ENCODE measurements around the gene SLAIN2. TPM values are rescaled to one million over a fixed set of nuclear protein-coding genes. Genes with fewer than 3 reads are reported as not detected.

SLAIN2 gene
- total RNA-seq, 1 experiment from 2014 or later, result 35.8 TPM

DNA sequence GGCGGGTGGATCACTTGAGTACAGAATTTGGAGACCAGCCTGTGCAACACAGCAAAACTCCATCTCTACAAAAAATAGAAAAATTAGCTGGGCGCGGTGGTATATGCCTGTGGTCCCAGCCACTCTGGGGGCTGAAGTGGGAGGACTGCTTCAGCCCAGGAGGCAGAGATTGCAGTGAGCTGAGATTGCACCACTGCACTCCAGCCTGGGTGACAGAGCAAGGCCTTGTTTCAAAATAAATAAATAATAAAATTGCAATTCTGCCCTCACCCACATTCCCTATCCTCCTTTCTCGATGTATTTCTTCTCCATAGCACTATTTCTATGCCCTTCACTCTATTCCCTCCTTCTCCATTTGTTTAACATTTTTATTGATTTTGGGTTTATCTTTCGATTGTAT, 8.7 kb upstream of the SLAIN2 start:
- Mint-ChIP-seq H3K4me1 (no peaks in the 10 kb centered on the region), H3K4me3 (no peak overlapping the region), H3K9me3 (no peaks in the 10 kb centered on the region), H3K36me3 (no peaks in the 10 kb centered on the region), H3K27ac (no peak overlapping the region), H3K27me3 (ENCODE audit: low read depth) (no peaks in the 10 kb centered on the region; the same call in none of the 2 replicates)
- ChIA-PET CTCF (interaction anchor here (1.1 kb wide), 1 partner anchor 10 kb away, joined by 3 read pairs; no protein-coding TSS in a partner anchor), POLR2A (no interaction called here)
- DNase-seq (ENCODE audit: low spot score), result no peak
- TF ChIP-seq ZNF671 (CRISPR knock-in tag; IDR thresholded peaks at IDR 0.05) (no peak), GRHL2 (CRISPR knock-in tag; IDR thresholded peaks at IDR 0.05; ENCODE audit: insufficient replicate concordance, severe bottlenecking) (no peak), MXD4 (CRISPR knock-in tag; IDR thresholded peaks at IDR 0.05; ENCODE audit: borderline replicate concordance) (no peak), ZNF263 (CRISPR knock-in tag; IDR thresholded peaks at IDR 0.05; ENCODE audit: low read depth) (no peak)
- TF ChIP-seq, protein P1, sequence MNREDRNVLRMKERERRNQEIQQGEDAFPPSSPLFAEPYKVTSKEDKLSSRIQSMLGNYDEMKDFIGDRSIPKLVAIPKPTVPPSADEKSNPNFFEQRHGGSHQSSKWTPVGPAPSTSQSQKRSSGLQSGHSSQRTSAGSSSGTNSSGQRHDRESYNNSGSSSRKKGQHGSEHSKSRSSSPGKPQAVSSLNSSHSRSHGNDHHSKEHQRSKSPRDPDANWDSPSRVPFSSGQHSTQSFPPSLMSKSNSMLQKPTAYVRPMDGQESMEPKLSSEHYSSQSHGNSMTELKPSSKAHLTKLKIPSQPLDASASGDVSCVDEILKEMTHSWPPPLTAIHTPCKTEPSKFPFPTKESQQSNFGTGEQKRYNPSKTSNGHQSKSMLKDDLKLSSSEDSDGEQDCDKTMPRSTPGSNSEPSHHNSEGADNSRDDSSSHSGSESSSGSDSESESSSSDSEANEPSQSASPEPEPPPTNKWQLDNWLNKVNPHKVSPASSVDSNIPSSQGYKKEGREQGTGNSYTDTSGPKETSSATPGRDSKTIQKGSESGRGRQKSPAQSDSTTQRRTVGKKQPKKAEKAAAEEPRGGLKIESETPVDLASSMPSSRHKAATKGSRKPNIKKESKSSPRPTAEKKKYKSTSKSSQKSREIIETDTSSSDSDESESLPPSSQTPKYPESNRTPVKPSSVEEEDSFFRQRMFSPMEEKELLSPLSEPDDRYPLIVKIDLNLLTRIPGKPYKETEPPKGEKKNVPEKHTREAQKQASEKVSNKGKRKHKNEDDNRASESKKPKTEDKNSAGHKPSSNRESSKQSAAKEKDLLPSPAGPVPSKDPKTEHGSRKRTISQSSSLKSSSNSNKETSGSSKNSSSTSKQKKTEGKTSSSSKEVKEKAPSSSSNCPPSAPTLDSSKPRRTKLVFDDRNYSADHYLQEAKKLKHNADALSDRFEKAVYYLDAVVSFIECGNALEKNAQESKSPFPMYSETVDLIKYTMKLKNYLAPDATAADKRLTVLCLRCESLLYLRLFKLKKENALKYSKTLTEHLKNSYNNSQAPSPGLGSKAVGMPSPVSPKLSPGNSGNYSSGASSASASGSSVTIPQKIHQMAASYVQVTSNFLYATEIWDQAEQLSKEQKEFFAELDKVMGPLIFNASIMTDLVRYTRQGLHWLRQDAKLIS (CRISPR knock-in tag; IDR thresholded peaks at IDR 0.05; ENCODE audit: borderline replicate concordance), result no peak
- TF ChIP-seq, protein P2, sequence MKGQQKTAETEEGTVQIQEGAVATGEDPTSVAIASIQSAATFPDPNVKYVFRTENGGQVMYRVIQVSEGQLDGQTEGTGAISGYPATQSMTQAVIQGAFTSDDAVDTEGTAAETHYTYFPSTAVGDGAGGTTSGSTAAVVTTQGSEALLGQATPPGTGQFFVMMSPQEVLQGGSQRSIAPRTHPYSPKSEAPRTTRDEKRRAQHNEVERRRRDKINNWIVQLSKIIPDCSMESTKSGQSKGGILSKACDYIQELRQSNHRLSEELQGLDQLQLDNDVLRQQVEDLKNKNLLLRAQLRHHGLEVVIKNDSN (CRISPR knock-in tag; IDR thresholded peaks at IDR 0.05), result no peak
- TF ChIP-seq, protein P3, sequence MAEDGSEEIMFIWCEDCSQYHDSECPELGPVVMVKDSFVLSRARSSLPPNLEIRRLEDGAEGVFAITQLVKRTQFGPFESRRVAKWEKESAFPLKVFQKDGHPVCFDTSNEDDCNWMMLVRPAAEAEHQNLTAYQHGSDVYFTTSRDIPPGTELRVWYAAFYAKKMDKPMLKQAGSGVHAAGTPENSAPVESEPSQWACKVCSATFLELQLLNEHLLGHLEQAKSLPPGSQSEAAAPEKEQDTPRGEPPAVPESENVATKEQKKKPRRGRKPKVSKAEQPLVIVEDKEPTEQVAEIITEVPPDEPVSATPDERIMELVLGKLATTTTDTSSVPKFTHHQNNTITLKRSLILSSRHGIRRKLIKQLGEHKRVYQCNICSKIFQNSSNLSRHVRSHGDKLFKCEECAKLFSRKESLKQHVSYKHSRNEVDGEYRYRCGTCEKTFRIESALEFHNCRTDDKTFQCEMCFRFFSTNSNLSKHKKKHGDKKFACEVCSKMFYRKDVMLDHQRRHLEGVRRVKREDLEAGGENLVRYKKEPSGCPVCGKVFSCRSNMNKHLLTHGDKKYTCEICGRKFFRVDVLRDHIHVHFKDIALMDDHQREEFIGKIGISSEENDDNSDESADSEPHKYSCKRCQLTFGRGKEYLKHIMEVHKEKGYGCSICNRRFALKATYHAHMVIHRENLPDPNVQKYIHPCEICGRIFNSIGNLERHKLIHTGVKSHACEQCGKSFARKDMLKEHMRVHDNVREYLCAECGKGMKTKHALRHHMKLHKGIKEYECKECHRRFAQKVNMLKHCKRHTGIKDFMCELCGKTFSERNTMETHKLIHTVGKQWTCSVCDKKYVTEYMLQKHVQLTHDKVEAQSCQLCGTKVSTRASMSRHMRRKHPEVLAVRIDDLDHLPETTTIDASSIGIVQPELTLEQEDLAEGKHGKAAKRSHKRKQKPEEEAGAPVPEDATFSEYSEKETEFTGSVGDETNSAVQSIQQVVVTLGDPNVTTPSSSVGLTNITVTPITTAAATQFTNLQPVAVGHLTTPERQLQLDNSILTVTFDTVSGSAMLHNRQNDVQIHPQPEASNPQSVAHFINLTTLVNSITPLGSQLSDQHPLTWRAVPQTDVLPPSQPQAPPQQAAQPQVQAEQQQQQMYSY (CRISPR knock-in tag; IDR thresholded peaks at IDR 0.05), result no peak
- TF ChIP-seq, protein P4, sequence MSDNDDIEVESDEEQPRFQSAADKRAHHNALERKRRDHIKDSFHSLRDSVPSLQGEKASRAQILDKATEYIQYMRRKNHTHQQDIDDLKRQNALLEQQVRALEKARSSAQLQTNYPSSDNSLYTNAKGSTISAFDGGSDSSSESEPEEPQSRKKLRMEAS (CRISPR knock-in tag; IDR thresholded peaks at IDR 0.05), result no peak
- TF ChIP-seq, protein P5, sequence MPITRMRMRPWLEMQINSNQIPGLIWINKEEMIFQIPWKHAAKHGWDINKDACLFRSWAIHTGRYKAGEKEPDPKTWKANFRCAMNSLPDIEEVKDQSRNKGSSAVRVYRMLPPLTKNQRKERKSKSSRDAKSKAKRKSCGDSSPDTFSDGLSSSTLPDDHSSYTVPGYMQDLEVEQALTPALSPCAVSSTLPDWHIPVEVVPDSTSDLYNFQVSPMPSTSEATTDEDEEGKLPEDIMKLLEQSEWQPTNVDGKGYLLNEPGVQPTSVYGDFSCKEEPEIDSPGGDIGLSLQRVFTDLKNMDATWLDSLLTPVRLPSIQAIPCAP (CRISPR knock-in tag; IDR thresholded peaks at IDR 0.05), result no peak
- TF ChIP-seq, protein P6, sequence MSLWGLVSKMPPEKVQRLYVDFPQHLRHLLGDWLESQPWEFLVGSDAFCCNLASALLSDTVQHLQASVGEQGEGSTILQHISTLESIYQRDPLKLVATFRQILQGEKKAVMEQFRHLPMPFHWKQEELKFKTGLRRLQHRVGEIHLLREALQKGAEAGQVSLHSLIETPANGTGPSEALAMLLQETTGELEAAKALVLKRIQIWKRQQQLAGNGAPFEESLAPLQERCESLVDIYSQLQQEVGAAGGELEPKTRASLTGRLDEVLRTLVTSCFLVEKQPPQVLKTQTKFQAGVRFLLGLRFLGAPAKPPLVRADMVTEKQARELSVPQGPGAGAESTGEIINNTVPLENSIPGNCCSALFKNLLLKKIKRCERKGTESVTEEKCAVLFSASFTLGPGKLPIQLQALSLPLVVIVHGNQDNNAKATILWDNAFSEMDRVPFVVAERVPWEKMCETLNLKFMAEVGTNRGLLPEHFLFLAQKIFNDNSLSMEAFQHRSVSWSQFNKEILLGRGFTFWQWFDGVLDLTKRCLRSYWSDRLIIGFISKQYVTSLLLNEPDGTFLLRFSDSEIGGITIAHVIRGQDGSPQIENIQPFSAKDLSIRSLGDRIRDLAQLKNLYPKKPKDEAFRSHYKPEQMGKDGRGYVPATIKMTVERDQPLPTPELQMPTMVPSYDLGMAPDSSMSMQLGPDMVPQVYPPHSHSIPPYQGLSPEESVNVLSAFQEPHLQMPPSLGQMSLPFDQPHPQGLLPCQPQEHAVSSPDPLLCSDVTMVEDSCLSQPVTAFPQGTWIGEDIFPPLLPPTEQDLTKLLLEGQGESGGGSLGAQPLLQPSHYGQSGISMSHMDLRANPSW (CRISPR knock-in tag; conservative IDR thresholded peaks at IDR 0.05; ENCODE audit: low read depth), result no peak
- ATAC-seq, result no peak

DNA sequence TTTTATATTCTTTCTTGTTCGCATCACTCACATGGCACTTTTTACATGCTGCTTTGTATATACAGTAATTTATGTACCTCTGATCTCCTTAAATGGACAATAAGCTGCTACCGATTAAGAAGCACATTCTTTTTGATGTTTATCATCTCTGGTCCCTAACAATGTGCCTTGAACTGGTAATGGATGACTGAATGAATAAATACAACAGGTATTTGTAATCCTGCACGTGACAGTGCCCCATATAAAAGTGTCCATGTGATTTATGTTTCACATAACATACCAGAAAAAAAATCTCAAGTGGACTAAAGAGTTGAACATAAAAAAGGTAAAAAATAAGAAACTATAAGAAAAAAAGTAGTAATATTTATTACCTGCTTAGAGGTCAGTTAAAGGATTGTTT, 7.7 kb upstream of the SLAIN2 start:
- Mint-ChIP-seq H3K36me3 (no peaks in the 10 kb centered on the region), H3K27ac (no peak overlapping the region), H3K4me3 (no peak overlapping the region), H3K4me1 (peaks cover 4% of the 10 kb centered on the region; the same call in 1 of the 2 replicates), H3K27me3 (ENCODE audit: low read depth) (no peaks in the 10 kb centered on the region; the same call in 1 of the 2 replicates), H3K9me3 (no peaks in the 10 kb centered on the region)
- TF ChIP-seq SOX15 (CRISPR knock-in tag; IDR thresholded peaks at IDR 0.05), result no peak
- POLR2A ChIA-PET, result no interaction called here
- CTCF ChIA-PET, result no interaction called here
- DNase-seq (ENCODE audit: low spot score) (no peak), ATAC-seq (no peak)
